GM12878 (cell line): ENCODE measurements around the gene SP6.

ENCODE experiments used
- CHD4 ChIP-seq: fragments of 200-600 bp; sonication (generic); IDR thresholded peaks from 2 replicates; pipeline ENCODE4 v1.6.1; 2016; ENCODE audit warnings: mild to moderate bottlenecking
- CTCF ChIP-seq, 3 experiments: IDR thresholded peaks in 2 of 3; conservative IDR thresholded peaks in 1 of 3; 2 replicates each; pipeline ENCODE4 v1.5.1; 2011; ENCODE audit warnings: low read depth in 3 of 3, low read length in 3 of 3, mild to moderate bottlenecking in 3 of 3, control low read depth in 2 of 3, moderate library complexity in 2 of 3, inconsistent platforms in 1 of 3, mixed read lengths in 1 of 3; ENCODE audit not compliant: control insufficient read depth in 2 of 3, insufficient read depth in 1 of 3; ENCODE audit errors: extremely low read depth in 1 of 3
- ELK1 ChIP-seq: IDR thresholded peaks from 2 replicates; pipeline ENCODE4 v1.6.1; 2012; ENCODE audit warnings: low read depth, low read length, improper control_type of control experiment
- EP300 ChIP-seq, 2 experiments: fragments of 150-350 bp in 1 of 2; IDR thresholded peaks; 2 replicates each; pipeline ENCODE4 v1.6.1; 2011 to 2012; ENCODE audit warnings: low read depth in 2 of 2, low read length in 2 of 2, borderline replicate concordance in 1 of 2, improper control_type of control experiment in 1 of 2, inconsistent platforms in 1 of 2; ENCODE audit not compliant: control insufficient read depth in 1 of 2
- EZH2 ChIP-seq: IDR thresholded peaks from 2 replicates; pipeline ENCODE4 v1.6.1; 2012; ENCODE audit warnings: low read depth, mild to moderate bottlenecking, control low read depth, inconsistent platforms, low read length, borderline replicate concordance; ENCODE audit not compliant: control insufficient read depth
- NFYA ChIP-seq: IDR thresholded peaks from 2 replicates; pipeline ENCODE4 v1.6.1; 2011; ENCODE audit warnings: low read depth, mild to moderate bottlenecking, low read length, improper control_type of control experiment, borderline replicate concordance
- NFYB ChIP-seq: IDR thresholded peaks from 2 replicates; pipeline ENCODE4 v1.6.1; 2011; ENCODE audit warnings: low read depth, mild to moderate bottlenecking, low read length, improper control_type of control experiment, moderate library complexity; ENCODE audit not compliant: insufficient read depth
- POLR2A ChIP-seq: IDR thresholded peaks from 2 replicates; pipeline ENCODE4 v1.6.1; 2011; ENCODE audit warnings: low read depth, mild to moderate bottlenecking, low read length
- RAD21 ChIP-seq: IDR thresholded peaks from 2 replicates; pipeline ENCODE4 v1.6.1; 2011; ENCODE audit warnings: mild to moderate bottlenecking, low read depth, low read length, moderate library complexity; ENCODE audit not compliant: insufficient read depth
- TARDBP ChIP-seq: IDR thresholded peaks from 2 replicates; pipeline ENCODE4 v1.6.1; 2016; ENCODE audit warnings: borderline replicate concordance
- TBL1XR1 ChIP-seq: IDR thresholded peaks from 2 replicates; pipeline ENCODE4 v1.6.1; 2012; ENCODE audit warnings: low read depth, low read length, improper control_type of control experiment
- ZZZ3 ChIP-seq: IDR thresholded peaks from 2 replicates; pipeline ENCODE4 v1.6.1; 2011; ENCODE audit warnings: low read depth; ENCODE audit not compliant: control insufficient read depth, insufficient read length

- no peak for TF ChIP-seq ELK1
- no peak for TF ChIP-seq TBL1XR1
- TF ChIP-seq TARDBP = no peak
- TF ChIP-seq CTCF (IDR thresholded peaks at IDR 0.05 in 2 of 3, conservative IDR thresholded peaks at IDR 0.05 in 1 of 3; ENCODE audit: control insufficient read depth in 2 of 3, extremely low read depth in 1 of 3, insufficient read depth in 1 of 3, low read depth in 3 of 3, low read length in 3 of 3) = no peak
- TF ChIP-seq EZH2 = no peak
- TF ChIP-seq ZZZ3 = no peak
- no peak for TF ChIP-seq POLR2A
- no peak for TF ChIP-seq CHD4
- TF ChIP-seq NFYB = no peak
- no peak for TF ChIP-seq EP300 (IDR thresholded peaks at IDR 0.05; ENCODE audit: borderline replicate concordance in 1 of 2, control insufficient read depth in 1 of 2, low read depth in 2 of 2, low read length in 2 of 2)
- TF ChIP-seq NFYA = no peak
- TF ChIP-seq RAD21 = no peak
These were observed 16.0 kb upstream of the SP6 start for GRCh38 chr17:47866941-47867340.
